Glutamatergic neuron (in vitro differentiated cells): ENCODE measurements around the gene ADAMTSL1. TPM values are rescaled to one million over a fixed set of nuclear protein-coding genes. Genes with fewer than 3 reads are reported as not detected.
"Not testable (repeated sequence)": the region's sequence is repeated elsewhere in the genome, so short reads cannot be mapped to it uniquely, and the experiment has no call there.

Experiments used
- DNase-seq: peaks from one replicate; pipeline ENCODE4 v3.0.0; 2022
- H3K27ac Mint-ChIP-seq: one replicate; pipeline ENCODE4 v1.8.0; 2020; ENCODE audit warnings: mild to moderate bottlenecking, mixed read lengths, inconsistent platforms; ENCODE audit not compliant: unreplicated experiment
- H3K27me3 Mint-ChIP-seq: one replicate; pipeline ENCODE4 v1.8.0; 2020; ENCODE audit warnings: mild to moderate bottlenecking, moderate library complexity, mixed read lengths, inconsistent platforms; ENCODE audit not compliant: unreplicated experiment
- H3K36me3 Mint-ChIP-seq: one replicate; pipeline ENCODE4 v1.8.0; 2020; ENCODE audit warnings: mild to moderate bottlenecking, mixed read lengths, inconsistent platforms; ENCODE audit not compliant: unreplicated experiment
- H3K4me1 Mint-ChIP-seq: one replicate; pipeline ENCODE4 v1.8.0; 2020; ENCODE audit warnings: mild to moderate bottlenecking, low read depth, mixed read lengths, inconsistent platforms; ENCODE audit not compliant: unreplicated experiment
- H3K4me3 Mint-ChIP-seq: one replicate; pipeline ENCODE4 v1.8.0; 2020; ENCODE audit warnings: mild to moderate bottlenecking, mixed read lengths, inconsistent platforms; ENCODE audit not compliant: unreplicated experiment
- H3K9me3 Mint-ChIP-seq: one replicate; pipeline ENCODE4 v1.8.0; 2020; ENCODE audit warnings: mild to moderate bottlenecking, moderate library complexity, mixed read lengths, inconsistent platforms; ENCODE audit not compliant: unreplicated experiment
- CTCF ChIP-seq: fragments of 200-600 bp; sonication (generic); IDR thresholded peaks from one replicate; pipeline ENCODE4 v1.5.0; 2021; ENCODE audit not compliant: partially characterized antibody, unreplicated experiment
- total RNA-seq: library from RNA; stranded (reverse); fragmentation: NEBNext Ultra II Directional; extraction: Animal tissue kit (Norgen Biotek cat#: 25700); gene quantifications from one replicate; pipeline ENCODE4 v1.2.1, GENCODE V29; 2021; ENCODE audit not compliant: unreplicated experiment

The ADAMTSL1 gene
- total RNA-seq, 1 donor from 2014 or later, result 0.91 TPM

DNA sequence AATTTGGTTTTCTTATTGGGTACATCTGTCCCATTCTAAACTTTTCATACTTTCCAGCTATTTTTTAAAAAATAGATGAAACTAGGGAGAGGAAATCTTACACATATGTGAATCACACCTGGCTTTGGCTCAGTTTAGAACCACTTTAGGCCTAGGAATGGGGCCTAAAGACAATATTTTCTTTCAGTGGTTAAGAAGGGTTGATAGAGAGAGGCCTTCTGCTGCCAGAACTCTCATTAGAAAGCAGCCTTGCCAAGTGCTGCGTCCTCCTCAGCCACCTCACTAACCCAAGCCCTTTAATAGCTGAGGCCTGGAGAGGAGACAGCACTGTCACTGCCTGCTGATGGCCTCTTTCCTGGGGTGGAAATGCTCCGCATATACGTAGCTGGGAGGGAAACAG is 391.6 kb downstream of the ADAMTSL1 start:
- DNase-seq, result no peak
- Mint-ChIP-seq H3K4me1 (peaks cover 5% of the 10 kb centered on the region), H3K36me3 (peaks cover 5% of the 10 kb centered on the region), H3K4me3 (no peak overlapping the region), H3K27me3 (no peaks in the 10 kb centered on the region), H3K27ac (no peak overlapping the region), H3K9me3 (no peaks in the 10 kb centered on the region)
- TF ChIP-seq CTCF, result no peak

DNA sequence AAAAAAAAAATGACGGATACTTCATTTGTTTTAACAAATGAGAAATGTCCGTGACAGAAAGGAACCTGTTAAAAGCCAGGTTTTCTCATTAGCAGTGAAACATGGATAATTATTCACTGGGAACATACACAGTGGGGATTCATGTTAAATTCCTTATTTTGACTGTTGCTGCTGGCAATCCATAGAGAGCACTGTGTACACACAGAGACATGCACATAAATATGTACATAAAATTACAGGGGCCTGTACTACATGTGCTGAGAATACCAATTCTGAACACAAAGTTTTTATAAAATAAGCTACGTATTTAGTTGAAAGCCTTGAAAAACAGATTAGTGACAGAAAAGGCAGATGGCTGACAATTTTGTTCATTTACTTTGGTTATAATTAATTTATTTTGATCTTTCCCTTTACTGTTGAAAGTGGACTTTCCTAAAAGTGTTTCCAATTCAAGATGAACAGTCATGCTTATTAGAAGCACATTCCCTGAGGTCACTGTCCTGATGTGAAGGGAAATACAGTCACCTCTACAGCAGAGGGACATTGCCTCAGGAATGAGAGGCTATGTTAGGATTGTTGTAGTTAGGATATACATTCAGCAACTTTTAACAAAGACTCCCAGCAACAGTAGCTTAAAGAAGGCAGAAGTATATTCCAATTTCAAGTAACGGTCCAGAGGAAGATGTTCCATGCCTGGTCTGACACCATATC is 392.3 kb downstream of the ADAMTSL1 start:
- Mint-ChIP-seq H3K4me3 (no peak overlapping the region), H3K27me3 (no peaks in the 10 kb centered on the region), H3K27ac (no peak overlapping the region), H3K36me3 (peaks cover 5% of the 10 kb centered on the region), H3K9me3 (no peaks in the 10 kb centered on the region), H3K4me1 (peaks cover 5% of the 10 kb centered on the region)
- DNase-seq, result no peak
- no peak for TF ChIP-seq CTCF

GRCh38 chr9:18869725-18870124 is 395.8 kb downstream of the ADAMTSL1 start:
- Mint-ChIP-seq H3K4me3 (no peak overlapping the region), H3K4me1 (no peaks in the 10 kb centered on the region)

GRCh38 chr9:18874069-18874468 is 400.1 kb downstream of the ADAMTSL1 start:
- Mint-ChIP-seq H3K9me3 (peaks cover 2% of the 10 kb centered on the region), H3K27ac (no peak overlapping the region)

More at GRCh38 chr9:18869725-18870124, 395.8 kb downstream of the ADAMTSL1 start:
- TF ChIP-seq CTCF, result no peak
- Mint-ChIP-seq H3K27ac (no peak overlapping the region), H3K36me3 (peaks cover 5% of the 10 kb centered on the region), H3K27me3 (no peaks in the 10 kb centered on the region), H3K9me3 (peaks cover 2% of the 10 kb centered on the region)
- no peak for DNase-seq

GRCh38 chr9:18874990-18875389 is 401.0 kb downstream of the ADAMTSL1 start:
- H3K27me3 Mint-ChIP-seq, H3K4me1 Mint-ChIP-seq, DNase-seq, H3K4me3 Mint-ChIP-seq, H3K27ac Mint-ChIP-seq, H3K9me3 Mint-ChIP-seq, H3K36me3 Mint-ChIP-seq: not testable (repeated sequence)

More at GRCh38 chr9:18874069-18874468, 400.1 kb downstream of the ADAMTSL1 start:
- Mint-ChIP-seq H3K4me3 (no peak overlapping the region), H3K27me3 (no peaks in the 10 kb centered on the region), H3K36me3 (peaks cover 5% of the 10 kb centered on the region), H3K4me1 (no peaks in the 10 kb centered on the region)
- TF ChIP-seq CTCF, result no peak
- DNase-seq, result no peak
